ENCODE measurements around the gene NAALAD2.
"Not testable (repeated sequence)": the region's sequence is repeated elsewhere in the genome, so short reads cannot be mapped to it uniquely, and the experiment has no call there.

Gene NAALAD2

DNA sequence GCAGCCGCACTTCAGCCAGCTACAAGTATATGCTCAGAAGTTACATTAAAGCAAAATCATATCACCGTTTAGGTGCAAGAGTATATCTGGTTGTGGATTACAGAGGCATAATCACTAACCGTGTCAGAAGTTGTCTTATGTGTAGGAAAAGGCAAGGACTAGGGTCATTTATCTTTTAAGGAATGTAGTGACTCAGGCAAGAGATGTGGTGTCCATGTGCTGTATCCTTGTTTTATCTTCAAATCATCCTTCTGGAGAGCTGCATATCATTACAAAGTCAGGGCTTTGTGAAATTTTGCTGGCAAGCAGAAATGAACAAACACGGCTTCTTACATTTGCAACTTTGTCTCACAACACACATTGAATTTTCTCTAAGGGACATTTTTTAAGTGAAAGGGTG lies 101.1 kb downstream of the NAALAD2 start:
- H3K4me2 ChIP-seq (ENCODE audit: insufficient read depth, low read length, poor library complexity, severe bottlenecking), result no peak overlapping the region
- no peak overlapping the region for H3K4me3 ChIP-seq (ENCODE audit: low read length in 2 of 2)
- no peak overlapping the region for H2BK12ac ChIP-seq (ENCODE audit: low read length)
- H3K23ac ChIP-seq (ENCODE audit: low read depth, low read length, poor library complexity), result no peak overlapping the region
- no peak overlapping the region for H2AFZ ChIP-seq (ENCODE audit: low read length)
- H4K91ac ChIP-seq (ENCODE audit: low read depth, low read length, poor library complexity), result no peak overlapping the region
- H3K9ac ChIP-seq (ENCODE audit: low read depth, low read length, poor library complexity), result no peak overlapping the region
- no peaks in the 10 kb centered on the region for H3K9me3 ChIP-seq (replicated peaks in 1 of 2; ENCODE audit: control insufficient read depth in 2 of 2, insufficient read depth in 1 of 2, low read depth in 1 of 2, low read length in 2 of 2)
- H3K79me1 ChIP-seq (ENCODE audit: low read depth, low read length), result no peaks in the 10 kb centered on the region
- H3K18ac ChIP-seq (ENCODE audit: low read length), result no peak overlapping the region
- DNase-seq (ENCODE audit: low spot score), result no peak
- no peak overlapping the region for H2BK120ac ChIP-seq (ENCODE audit: low read depth, low read length)
- no peak overlapping the region for H2AK5ac ChIP-seq (ENCODE audit: low read depth, low read length)
- H3K14ac ChIP-seq (ENCODE audit: low read length), result no peak overlapping the region
- H2BK5ac ChIP-seq (ENCODE audit: low read length), result no peak overlapping the region
- H3K4ac ChIP-seq (ENCODE audit: low read length), result no peak overlapping the region
- H3K27ac ChIP-seq (replicated peaks; ENCODE audit: low read length), result no peak overlapping the region
- H4K8ac ChIP-seq (ENCODE audit: low read depth, low read length), result no peak overlapping the region
- H3K4me1 ChIP-seq (ENCODE audit: control insufficient read depth in 2 of 2, insufficient read depth in 1 of 2, low read depth in 1 of 2, low read length in 2 of 2), result peaks cover 2 to 4% of the 10 kb centered on the region in 2 donors
- H2BK15ac ChIP-seq (ENCODE audit: low read length), result no peak overlapping the region
- WGBS, 2 donors (ENCODE audit: extremely low coverage in 2 of 2, insufficient read length in 2 of 2, insufficient replicate concordance in 1 of 2), result no CpG with 5 or more reads among the region's 4 CpGs
- H3K27me3 ChIP-seq (ENCODE audit: control insufficient read depth in 3 of 3, insufficient read depth in 3 of 3, low read depth in 1 of 3, low read length in 3 of 3), result peaks cover 0 to 11% (median 0%) of the 10 kb centered on the region in 3 experiments
- H3K36me3 ChIP-seq (replicated peaks in 1 of 2; ENCODE audit: control insufficient read depth in 2 of 2, insufficient read depth in 2 of 2, low read length in 2 of 2), result no peaks in the 10 kb centered on the region

GRCh38 chr11:90237004-90237403 lies 102.5 kb downstream of the NAALAD2 start:
- H2BK15ac ChIP-seq (ENCODE audit: low read length), result no peak overlapping the region

DNA sequence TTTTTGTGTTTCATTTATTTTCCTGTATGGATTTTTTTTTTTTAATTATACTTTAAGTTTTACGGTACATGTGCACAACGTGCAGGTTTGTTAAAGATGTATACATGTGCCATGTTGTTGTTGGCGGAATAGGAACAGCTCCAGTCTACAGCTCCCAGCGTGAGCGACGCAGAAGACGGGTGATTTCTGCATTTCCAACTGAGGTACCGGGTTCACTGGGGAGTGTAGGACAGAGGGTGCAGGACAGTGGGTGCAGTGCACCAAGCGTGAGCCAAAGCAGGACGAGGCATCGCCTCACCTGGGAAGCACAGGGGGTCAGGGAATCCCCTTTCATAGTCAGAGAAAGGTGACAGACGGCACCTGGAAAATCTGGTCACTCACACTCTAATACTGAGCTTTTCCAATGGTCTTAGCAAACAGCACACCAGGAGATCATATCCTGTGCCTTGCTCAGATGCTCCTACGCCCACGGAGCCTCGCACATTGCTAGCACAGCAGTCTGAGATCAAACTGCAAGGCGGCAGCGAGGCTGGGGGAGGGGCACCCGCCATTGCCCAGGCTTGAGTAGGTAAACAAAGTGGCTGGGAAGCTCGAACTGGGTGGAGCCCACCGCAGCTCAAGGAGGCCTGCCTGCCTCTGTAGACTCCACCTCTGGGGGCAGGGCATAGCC lies 105.6 kb downstream of the NAALAD2 start:
- not testable (repeated sequence) for H2BK15ac ChIP-seq (ENCODE audit: low read length); H3K27me3 ChIP-seq (ENCODE audit: control insufficient read depth in 3 of 3, insufficient read depth in 3 of 3, low read depth in 1 of 3, low read length in 3 of 3); H3K4ac ChIP-seq (ENCODE audit: low read length); DNase-seq (ENCODE audit: low spot score); H3K27ac ChIP-seq (replicated peaks; ENCODE audit: low read length); H4K8ac ChIP-seq (ENCODE audit: low read depth, low read length); H2BK5ac ChIP-seq (ENCODE audit: low read length); H3K23ac ChIP-seq (ENCODE audit: low read depth, low read length, poor library complexity); H4K91ac ChIP-seq (ENCODE audit: low read depth, low read length, poor library complexity); H3K14ac ChIP-seq (ENCODE audit: low read length); H3K36me3 ChIP-seq (replicated peaks in 1 of 2; ENCODE audit: control insufficient read depth in 2 of 2, insufficient read depth in 2 of 2, low read length in 2 of 2); H3K4me1 ChIP-seq (ENCODE audit: control insufficient read depth in 2 of 2, insufficient read depth in 1 of 2, low read depth in 1 of 2, low read length in 2 of 2); H3K9me3 ChIP-seq (replicated peaks in 1 of 2; ENCODE audit: control insufficient read depth in 2 of 2, insufficient read depth in 1 of 2, low read depth in 1 of 2, low read length in 2 of 2); H2BK120ac ChIP-seq (ENCODE audit: low read depth, low read length); H3K9ac ChIP-seq (ENCODE audit: low read depth, low read length, poor library complexity); H2AK5ac ChIP-seq (ENCODE audit: low read depth, low read length); H3K79me1 ChIP-seq (ENCODE audit: low read depth, low read length); H2BK12ac ChIP-seq (ENCODE audit: low read length)
- Histone ChIP-seq H3K4me3 (ENCODE audit: low read length in 2 of 2) (peak overlapping the region; percentile 35 to 41), H3K18ac (ENCODE audit: low read length) (peak overlapping the region; percentile 57), H3K4me2 (ENCODE audit: insufficient read depth, low read length, poor library complexity, severe bottlenecking) (peak overlapping the region; percentile 23), H2AFZ (ENCODE audit: low read length) (peak overlapping the region; percentile 88)
- no CpG with 5 or more reads among the region's 20 CpGs for WGBS, 2 donors (ENCODE audit: extremely low coverage in 2 of 2, insufficient read length in 2 of 2, insufficient replicate concordance in 1 of 2)

More at GRCh38 chr11:90237004-90237403, 102.5 kb downstream of the NAALAD2 start:
- peaks cover 0 to 8% (median 0%) of the 10 kb centered on the region in 3 experiments for H3K27me3 ChIP-seq (ENCODE audit: control insufficient read depth in 3 of 3, insufficient read depth in 3 of 3, low read depth in 1 of 3, low read length in 3 of 3)
- H3K4ac ChIP-seq (ENCODE audit: low read length), result no peak overlapping the region
- no peak overlapping the region for H3K4me3 ChIP-seq (ENCODE audit: low read length in 2 of 2)
- DNase-seq (ENCODE audit: low spot score), result no peak
- H3K4me1 ChIP-seq (ENCODE audit: control insufficient read depth in 2 of 2, insufficient read depth in 1 of 2, low read depth in 1 of 2, low read length in 2 of 2), result peaks cover 2 to 4% of the 10 kb centered on the region in 2 donors
- WGBS, 2 donors (ENCODE audit: extremely low coverage in 2 of 2, insufficient read length in 2 of 2, insufficient replicate concordance in 1 of 2), result no CpG with 5 or more reads among the region's 4 CpGs
- no peak overlapping the region for H3K9ac ChIP-seq (ENCODE audit: low read depth, low read length, poor library complexity)
- H3K14ac ChIP-seq (ENCODE audit: low read length), result no peak overlapping the region
- no peaks in the 10 kb centered on the region for H3K79me1 ChIP-seq (ENCODE audit: low read depth, low read length)
- no peak overlapping the region for H3K4me2 ChIP-seq (ENCODE audit: insufficient read depth, low read length, poor library complexity, severe bottlenecking)
- no peak overlapping the region for H3K27ac ChIP-seq (replicated peaks; ENCODE audit: low read length)
- H4K8ac ChIP-seq (ENCODE audit: low read depth, low read length), result no peak overlapping the region
- no peaks in the 10 kb centered on the region for H3K36me3 ChIP-seq (replicated peaks in 1 of 2; ENCODE audit: control insufficient read depth in 2 of 2, insufficient read depth in 2 of 2, low read length in 2 of 2)
- H2BK120ac ChIP-seq (ENCODE audit: low read depth, low read length), result no peak overlapping the region
- H3K23ac ChIP-seq (ENCODE audit: low read depth, low read length, poor library complexity), result no peak overlapping the region
- H2BK12ac ChIP-seq (ENCODE audit: low read length), result no peak overlapping the region
- H2BK5ac ChIP-seq (ENCODE audit: low read length), result no peak overlapping the region
- no peak overlapping the region for H2AFZ ChIP-seq (ENCODE audit: low read length)
- H2AK5ac ChIP-seq (ENCODE audit: low read depth, low read length), result no peak overlapping the region
- no peak overlapping the region for H3K18ac ChIP-seq (ENCODE audit: low read length)
- H3K9me3 ChIP-seq (replicated peaks in 1 of 2; ENCODE audit: control insufficient read depth in 2 of 2, insufficient read depth in 1 of 2, low read depth in 1 of 2, low read length in 2 of 2), result no peaks in the 10 kb centered on the region
- no peak overlapping the region for H4K91ac ChIP-seq (ENCODE audit: low read depth, low read length, poor library complexity)

- H3K14ac ChIP-seq (ENCODE audit: low read length), result no peak overlapping the region
- H2BK15ac ChIP-seq (ENCODE audit: low read length), result no peak overlapping the region
- H3K79me1 ChIP-seq (ENCODE audit: low read depth, low read length), result no peaks in the 10 kb centered on the region
- H3K23ac ChIP-seq (ENCODE audit: low read depth, low read length, poor library complexity), result no peak overlapping the region
- H3K27me3 ChIP-seq (ENCODE audit: control insufficient read depth in 3 of 3, insufficient read depth in 3 of 3, low read depth in 1 of 3, low read length in 3 of 3), result no peaks in the 10 kb centered on the region
- no peak overlapping the region for H2BK5ac ChIP-seq (ENCODE audit: low read length)
- H2BK120ac ChIP-seq (ENCODE audit: low read depth, low read length), result no peak overlapping the region
- no peaks in the 10 kb centered on the region for H3K9me3 ChIP-seq (replicated peaks in 1 of 2; ENCODE audit: control insufficient read depth in 2 of 2, insufficient read depth in 1 of 2, low read depth in 1 of 2, low read length in 2 of 2)
- H3K4me3 ChIP-seq (ENCODE audit: low read length in 2 of 2), result no peak overlapping the region
- H3K18ac ChIP-seq (ENCODE audit: low read length), result no peak overlapping the region
- H3K4ac ChIP-seq (ENCODE audit: low read length), result no peak overlapping the region
- no CpG with 5 or more reads among the region's 4 CpGs for WGBS, 2 donors (ENCODE audit: extremely low coverage in 2 of 2, insufficient read length in 2 of 2, insufficient replicate concordance in 1 of 2)
- H3K27ac ChIP-seq (replicated peaks; ENCODE audit: low read length), result no peak overlapping the region
- H4K8ac ChIP-seq (ENCODE audit: low read depth, low read length), result no peak overlapping the region
- H4K91ac ChIP-seq (ENCODE audit: low read depth, low read length, poor library complexity), result no peak overlapping the region
- H3K4me1 ChIP-seq (ENCODE audit: control insufficient read depth in 2 of 2, insufficient read depth in 1 of 2, low read depth in 1 of 2, low read length in 2 of 2), result peaks cover 2 to 4% of the 10 kb centered on the region in 2 donors
- no peak overlapping the region for H3K9ac ChIP-seq (ENCODE audit: low read depth, low read length, poor library complexity)
- H2BK12ac ChIP-seq (ENCODE audit: low read length), result no peak overlapping the region
- no peak overlapping the region for H2AFZ ChIP-seq (ENCODE audit: low read length)
- no peaks in the 10 kb centered on the region for H3K36me3 ChIP-seq (replicated peaks in 1 of 2; ENCODE audit: control insufficient read depth in 2 of 2, insufficient read depth in 2 of 2, low read length in 2 of 2)
- no peak overlapping the region for H3K4me2 ChIP-seq (ENCODE audit: insufficient read depth, low read length, poor library complexity, severe bottlenecking)
- no peak overlapping the region for H2AK5ac ChIP-seq (ENCODE audit: low read depth, low read length)
- no peak for DNase-seq (ENCODE audit: low spot score)
Observed at GRCh38 chr11:90241414-90241813, 107.0 kb downstream of the NAALAD2 start.
